ENCODE measurements around the gene BLVRA.
"Not testable (repeated sequence)": the region's sequence is repeated elsewhere in the genome, so short reads cannot be mapped to it uniquely, and the experiment has no call there.

- not testable (repeated sequence) for TF ChIP-seq POLR2A (IDR thresholded peaks at IDR 0.05; ENCODE audit: low read depth, low read length); TAF1 (IDR thresholded peaks at IDR 0.05; ENCODE audit: low read depth, low read length); SPI1 (IDR thresholded peaks at IDR 0.05; ENCODE audit: low read depth, low read length); POLR2AphosphoS5 (IDR thresholded peaks at IDR 0.05; ENCODE audit: low read depth, low read length); PAX5 (IDR thresholded peaks at IDR 0.05; ENCODE audit: insufficient read depth, low read length, severe bottlenecking)
These were observed 64.9 kb downstream of the BLVRA start for GRCh38 chr7:43823425-43823824.
